ENCODE results near the gene LEMD2. TPM values are rescaled to one million over a fixed set of nuclear protein-coding genes. Genes with fewer than 3 reads are reported as not detected.
"Not testable (repeated sequence)": the region's sequence is repeated elsewhere in the genome, so short reads cannot be mapped to it uniquely, and the experiment has no call there.

The LEMD2 gene
- total RNA-seq = 10 to 100 TPM; 29.5 to 34.6 (median 32.9) TPM
- polyA plus RNA-seq = 33.2 TPM
- long read RNA-seq, donor 1, transcript LEMD2-201 (9 exons, 2,958 nt) = major isoform, 154 of 187 reads
- long read RNA-seq, donor 1, transcript LEMD2-207 (8 exons, 1,306 nt) = minor isoform, 7 of 187 reads
- long read RNA-seq, donor 1, partial matches to known transcripts = 1 of 187 reads
- long read RNA-seq, donor 1, other reads (novel, unspliced or antisense) = 24 of 187 reads
- long read RNA-seq, donor 2, transcript LEMD2-207 (8 exons, 1,306 nt) = minor isoform, 6 of 118 reads
- long read RNA-seq, donor 2, transcript LEMD2-201 (9 exons, 2,958 nt) = major isoform, 98 of 118 reads
- long read RNA-seq, donor 2, partial matches to known transcripts = 2 of 118 reads
- long read RNA-seq, donor 2, other reads (novel, unspliced or antisense) = 10 of 118 reads
- long read RNA-seq, donor 3, partial matches to known transcripts = 1 of 19 reads
- long read RNA-seq, donor 3, other reads (novel, unspliced or antisense) = 10 of 19 reads
- long read RNA-seq, donor 4, transcript LEMD2-201 (9 exons, 2,958 nt) = major isoform, 94 of 108 reads
- long read RNA-seq, donor 4, partial matches to known transcripts = 3 of 108 reads
- long read RNA-seq, donor 4, other reads (novel, unspliced or antisense) = 9 of 108 reads

GRCh38 chr6:33788694-33789549, at the start of gene LEMD2:
TSS of gene LEMD2 (minus strand) at chr6:33789130. CDS start at chr6:33789116, 14 bp downstream.
- Histone ChIP-seq H3K27me3 (ENCODE audit: control insufficient read depth, insufficient read depth) (no peaks in the 10 kb centered on the region), H3K27ac (ENCODE audit: low read length) (peak within 1 kb of the TSS; percentile 92), H3K4me3 (ENCODE audit: low read length) (peak within 1 kb of the TSS; percentile 83), H3K9me3 (ENCODE audit: control insufficient read depth, low read length) (no peaks in the 10 kb centered on the region), H3K4me1 (ENCODE audit: control insufficient read depth, insufficient read depth, low read length) (peaks cover 4% of the 10 kb centered on the region)
- WGBS = 4% methylated on average over 86 of the region's 86 CpGs
- peak; percentile 98 for ATAC-seq
- DNase-seq = peak; percentile 96 to 99 (median 98)
- intact Hi-C loops (cut with DNase I) = no loop called here

- DNase-seq (peak in 1 of 3 donors; percentile 38), ATAC-seq (no peak)
- H3K4me3 ChIP-seq (ENCODE audit: low read length) = no peak overlapping the region
- intact Hi-C loops (cut with DNase I) = no loop called here
- H3K27me3 ChIP-seq (ENCODE audit: control insufficient read depth, insufficient read depth) = no peaks in the 10 kb centered on the region
- 35% methylated on average over 12 of the region's 12 CpGs for WGBS
- H3K9me3 ChIP-seq (ENCODE audit: control insufficient read depth, low read length) = no peaks in the 10 kb centered on the region
- H3K4me1 ChIP-seq (ENCODE audit: control insufficient read depth, insufficient read depth, low read length) = no peaks in the 10 kb centered on the region
- no peak overlapping the region for H3K27ac ChIP-seq (ENCODE audit: low read length)
These were observed 49.2 kb upstream of the LEMD2 start for GRCh38 chr6:33837971-33838665.

- 68% methylated on average over 3 of the region's 3 CpGs for WGBS
- no peak overlapping the region for H3K27ac ChIP-seq (ENCODE audit: low read length)
- H3K27me3 ChIP-seq (ENCODE audit: control insufficient read depth, insufficient read depth) = no peaks in the 10 kb centered on the region
- H3K9me3 ChIP-seq (ENCODE audit: control insufficient read depth, low read length) = no peaks in the 10 kb centered on the region
- H3K4me1 ChIP-seq (ENCODE audit: control insufficient read depth, insufficient read depth, low read length) = no peaks in the 10 kb centered on the region
- no peak overlapping the region for H3K4me3 ChIP-seq (ENCODE audit: low read length)
- ATAC-seq (no peak), DNase-seq (no peak)
- intact Hi-C loops (cut with DNase I) = no loop called here
These were observed 48.0 kb upstream of the LEMD2 start for GRCh38 chr6:33836806-33837469.

GRCh38 chr6:33834401-33835392, 45.8 kb upstream of the LEMD2 start:
- Histone ChIP-seq H3K9me3 (ENCODE audit: control insufficient read depth, low read length) (no peaks in the 10 kb centered on the region), H3K4me3 (ENCODE audit: low read length) (no peak overlapping the region), H3K27me3 (ENCODE audit: control insufficient read depth, insufficient read depth) (no peaks in the 10 kb centered on the region), H3K27ac (ENCODE audit: low read length) (no peak overlapping the region), H3K4me1 (ENCODE audit: control insufficient read depth, insufficient read depth, low read length) (no peaks in the 10 kb centered on the region)
- ATAC-seq (no peak), DNase-seq (no peak)
- 78% methylated on average over 22 of the region's 22 CpGs for WGBS
- intact Hi-C loops (cut with DNase I) = no loop called here

- WGBS = 90% methylated on average over 6 of the region's 6 CpGs
- Histone ChIP-seq H3K4me1 (ENCODE audit: control insufficient read depth, insufficient read depth, low read length) (no peaks in the 10 kb centered on the region), H3K27me3 (ENCODE audit: control insufficient read depth, insufficient read depth) (no peaks in the 10 kb centered on the region), H3K27ac (ENCODE audit: low read length) (no peak overlapping the region), H3K4me3 (ENCODE audit: low read length) (no peak overlapping the region), H3K9me3 (ENCODE audit: control insufficient read depth, low read length) (no peaks in the 10 kb centered on the region)
- DNase-seq = no peak
- intact Hi-C loops (cut with DNase I) = no loop called here
- no peak for ATAC-seq
These were observed 44.7 kb upstream of the LEMD2 start for GRCh38 chr6:33833599-33833998.

DNA sequence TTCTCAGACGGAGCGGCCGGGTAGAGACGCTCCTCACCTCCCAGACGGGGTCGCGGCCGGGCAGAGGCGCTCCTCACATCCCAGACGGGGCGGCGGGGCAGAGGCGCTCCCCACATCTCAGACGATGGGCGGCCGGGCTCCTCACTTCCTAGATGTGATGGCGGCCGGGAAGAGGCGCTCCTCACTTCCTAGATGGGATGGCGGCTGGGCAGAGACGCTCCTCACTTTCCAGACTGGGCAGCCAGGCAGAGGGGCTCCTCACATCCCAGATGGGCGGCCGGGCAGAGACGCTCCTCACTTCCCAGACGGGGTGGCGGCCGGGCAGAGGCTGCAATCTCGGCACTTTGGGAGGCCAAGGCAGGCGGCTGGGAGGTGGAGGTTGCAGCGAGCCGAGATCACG, 43.9 kb upstream of the LEMD2 start:
- DNase-seq; ATAC-seq; H3K9me3 ChIP-seq (ENCODE audit: control insufficient read depth, low read length); H3K27ac ChIP-seq (ENCODE audit: low read length); intact Hi-C loops (cut with DNase I); H3K4me1 ChIP-seq (ENCODE audit: control insufficient read depth, insufficient read depth, low read length); H3K27me3 ChIP-seq (ENCODE audit: control insufficient read depth, insufficient read depth); H3K4me3 ChIP-seq (ENCODE audit: low read length): not testable (repeated sequence)
- WGBS = 97% methylated on average over 27 of the region's 32 CpGs

- H3K27me3 ChIP-seq (ENCODE audit: control insufficient read depth, insufficient read depth); H3K27ac ChIP-seq (ENCODE audit: low read length); H3K4me3 ChIP-seq (ENCODE audit: low read length); DNase-seq; intact Hi-C loops (cut with DNase I); H3K9me3 ChIP-seq (ENCODE audit: control insufficient read depth, low read length); ATAC-seq; H3K4me1 ChIP-seq (ENCODE audit: control insufficient read depth, insufficient read depth, low read length): not testable (repeated sequence)
- 83% methylated on average over 4 of the region's 5 CpGs for WGBS
These were observed 42.8 kb upstream of the LEMD2 start for GRCh38 chr6:33831725-33832124.

DNA sequence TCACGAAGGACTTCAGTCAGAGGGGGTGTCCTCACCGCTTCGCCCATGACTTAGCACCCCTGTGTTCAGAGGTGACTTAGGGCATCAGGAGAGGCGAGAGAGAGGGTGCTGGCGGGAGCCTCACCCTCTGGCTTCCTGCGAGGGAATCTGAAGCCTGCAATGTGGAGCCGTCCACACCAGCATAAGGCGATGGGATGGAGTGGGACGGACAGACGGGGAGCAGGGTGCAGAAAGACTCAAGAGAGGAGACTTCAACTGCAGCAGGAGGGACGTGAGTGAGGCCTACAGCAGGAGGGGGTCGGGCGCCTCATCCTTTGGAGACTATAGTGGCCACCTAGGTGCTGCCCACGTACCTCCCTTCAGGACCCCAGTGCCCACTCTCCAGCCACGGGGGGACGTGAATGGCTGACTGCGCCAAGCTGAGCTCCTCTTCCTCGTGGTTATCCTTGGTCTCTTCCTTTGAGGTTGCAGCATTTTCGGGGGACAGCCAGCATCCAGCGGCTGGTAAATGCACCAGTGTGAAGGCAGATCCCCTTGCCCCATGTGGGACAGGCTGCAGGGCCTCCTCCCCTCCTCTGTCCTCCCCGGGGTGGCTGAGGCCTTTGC, 41.8 kb upstream of the LEMD2 start:
- no peak for ATAC-seq
- WGBS = 61% methylated on average over 21 of the region's 21 CpGs
- Histone ChIP-seq H3K27me3 (ENCODE audit: control insufficient read depth, insufficient read depth) (no peaks in the 10 kb centered on the region), H3K4me1 (ENCODE audit: control insufficient read depth, insufficient read depth, low read length) (no peaks in the 10 kb centered on the region), H3K4me3 (ENCODE audit: low read length) (no peak overlapping the region), H3K9me3 (ENCODE audit: control insufficient read depth, low read length) (no peaks in the 10 kb centered on the region), H3K27ac (ENCODE audit: low read length) (no peak overlapping the region)
- no peak for DNase-seq
- intact Hi-C loops (cut with DNase I) = no loop called here
